GM12874 (cell line): ENCODE results near the gene TEX29.

Experiments
- CTCF ChIP-seq: IDR thresholded peaks from 2 replicates; pipeline ENCODE4 v1.5.1; 2011; ENCODE audit warnings: low read depth, mild to moderate bottlenecking, control low read depth, low read length, moderate library complexity; ENCODE audit not compliant: insufficient read depth

The TEX29 gene

GRCh38 chr13:111338841-111339240 lies 18.4 kb downstream of the TEX29 start:
- no peak for TF ChIP-seq CTCF

- TF ChIP-seq CTCF = no peak
Observed at GRCh38 chr13:111339366-111340143, 19.1 kb downstream of the TEX29 start.

GRCh38 chr13:111341886-111342285 lies 21.4 kb downstream of the TEX29 start:
- no peak for TF ChIP-seq CTCF

GRCh38 chr13:111342721-111343120 lies 22.3 kb downstream of the TEX29 start:
- no peak for TF ChIP-seq CTCF

- TF ChIP-seq CTCF = no peak
Observed at GRCh38 chr13:111343186-111343805, 22.9 kb downstream of the TEX29 start.

GRCh38 chr13:111344471-111345191 lies 24.2 kb downstream of the TEX29 start:
- TF ChIP-seq CTCF = no peak

- no peak for TF ChIP-seq CTCF
Observed at GRCh38 chr13:111345682-111346081, 25.2 kb downstream of the TEX29 start.
